ENCODE data around the gene SPIB. TPM values are rescaled to one million over a fixed set of nuclear protein-coding genes. Genes with fewer than 3 reads are reported as not detected.
"Not testable (repeated sequence)": the region's sequence is repeated elsewhere in the genome, so short reads cannot be mapped to it uniquely, and the experiment has no call there.

The SPIB gene
- total RNA-seq, 1 experiment from 2014 or later = not detected

GRCh38 chr19:50383001-50383851, 35.5 kb upstream of the SPIB start:
- DNase-seq (ENCODE audit: low read depth in 1 of 2, low spot score in 2 of 2) = no peak

GRCh38 chr19:50383852-50384684, 34.7 kb upstream of the SPIB start, which contains the start of gene POLD1:
TSS of gene POLD1 (plus strand) at chr19:50384347. CDS start at chr19:50398852, 14,505 bp downstream.
- Histone ChIP-seq H3K36me3 (peaks cover 57% of the 10 kb centered on the region), H3K27ac (peak within 1 kb of the TSS; percentile 65), H3K4me3 (peak within 1 kb of the TSS; percentile 55), H3K9me3 (replicated peaks) (no peaks in the 10 kb centered on the region), H3K27me3 (replicated peaks) (no peaks in the 10 kb centered on the region), H3K4me1 (replicated peaks) (peaks cover 6% of the 10 kb centered on the region; the same call in 1 of the 2 replicates)
- DNase-seq (ENCODE audit: low read depth in 1 of 2, low spot score in 2 of 2) = peak; percentile 98

More at GRCh38 chr19:50383001-50383851, 35.5 kb upstream of the SPIB start:
- H3K4me3 ChIP-seq = peak overlapping the region; percentile 55
- no peaks in the 10 kb centered on the region for H3K27me3 ChIP-seq (replicated peaks)
- no peak overlapping the region for H3K27ac ChIP-seq
- H3K36me3 ChIP-seq = peaks cover 62% of the 10 kb centered on the region
- H3K4me1 ChIP-seq (replicated peaks) = peaks cover 6% of the 10 kb centered on the region; the same call in 1 of the 2 replicates
- no peaks in the 10 kb centered on the region for H3K9me3 ChIP-seq (replicated peaks)

DNA sequence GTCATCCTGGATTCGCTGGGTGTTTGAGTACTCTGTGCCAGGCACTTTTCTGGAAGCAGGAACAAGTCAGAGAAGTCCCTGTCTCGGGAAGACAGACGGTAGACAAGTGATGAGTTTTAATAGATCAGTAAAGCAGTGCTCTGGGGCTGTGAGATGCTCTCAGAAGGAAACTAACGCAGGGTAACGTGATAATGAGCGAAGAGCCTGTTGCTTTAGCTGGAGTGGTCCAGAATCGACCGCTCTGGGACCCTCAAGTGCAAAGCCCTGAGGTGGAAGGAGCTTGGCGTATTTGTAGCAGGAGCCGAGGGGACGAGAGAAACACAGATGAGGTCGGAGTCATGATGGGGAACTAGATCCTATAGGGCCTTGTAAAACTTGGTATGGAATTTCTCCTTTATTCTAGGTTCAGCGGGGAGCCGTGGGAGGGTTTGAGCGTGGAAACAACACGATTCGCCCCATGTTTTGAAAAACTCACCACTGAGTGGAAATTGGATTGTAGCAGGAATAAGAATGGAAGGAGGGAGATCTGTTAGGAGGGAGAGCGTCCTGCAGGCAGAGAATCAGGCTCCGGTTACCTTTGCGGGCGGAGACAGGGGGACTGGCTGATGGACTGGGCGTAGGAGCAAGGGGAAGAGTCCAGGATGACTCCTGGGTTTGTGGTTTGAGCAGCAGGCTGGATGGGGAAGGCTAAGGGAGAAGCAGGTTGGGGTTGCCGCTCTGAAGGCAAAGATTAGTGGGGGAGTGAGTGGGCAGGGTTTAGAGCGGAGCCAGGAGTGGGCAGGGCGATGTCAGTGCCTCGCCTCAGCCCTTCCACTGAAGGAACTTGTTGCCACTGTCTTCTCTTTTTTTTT, 33.8 kb upstream of the SPIB start:
- peak in 1 of 2 experiments; percentile 35 for DNase-seq (ENCODE audit: low read depth in 1 of 2, low spot score in 2 of 2)
- peak overlapping the region; percentile 65 for H3K27ac ChIP-seq
- H3K4me1 ChIP-seq (replicated peaks) = peaks cover 6% of the 10 kb centered on the region; the same call in 1 of the 2 replicates
- H3K27me3 ChIP-seq (replicated peaks) = no peaks in the 10 kb centered on the region
- no peaks in the 10 kb centered on the region for H3K9me3 ChIP-seq (replicated peaks)
- H3K36me3 ChIP-seq = peaks cover 50% of the 10 kb centered on the region
- peak overlapping the region; percentile 55 for H3K4me3 ChIP-seq

DNA sequence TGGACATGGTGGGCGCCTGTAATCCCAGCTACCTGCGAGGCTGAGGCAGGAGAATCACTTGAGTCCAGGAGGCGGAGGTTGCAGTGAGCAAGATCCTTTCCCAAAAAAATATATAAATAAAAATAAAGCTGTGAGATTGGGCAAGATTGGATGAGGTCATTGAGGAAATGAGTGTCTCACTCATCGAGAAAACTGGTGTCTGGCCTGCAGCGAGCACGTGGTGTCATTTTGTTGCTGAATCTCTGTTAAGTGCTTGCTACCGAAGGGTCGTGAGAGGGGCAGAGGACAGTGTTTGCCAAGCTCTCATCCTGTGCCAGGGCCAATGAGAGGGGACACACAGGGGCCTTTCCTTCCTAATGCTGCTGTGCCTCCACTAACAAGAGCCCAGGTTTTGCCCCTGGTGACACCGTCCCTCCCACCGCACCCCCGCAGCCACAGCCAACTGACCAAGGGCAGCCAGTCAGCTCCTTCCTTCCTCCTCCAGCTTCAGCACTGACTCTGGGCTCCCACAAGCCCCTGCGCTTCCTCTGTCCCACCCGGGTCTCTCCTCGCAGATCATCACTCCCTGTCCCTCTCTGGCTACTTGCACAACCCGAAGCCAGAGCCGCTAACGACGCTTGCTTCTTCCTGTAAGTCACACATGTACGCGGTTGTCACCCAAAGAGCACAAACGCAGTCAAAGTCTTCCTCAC, 31.4 kb upstream of the SPIB start:
- H3K27me3 ChIP-seq (replicated peaks) = no peaks in the 10 kb centered on the region
- H3K4me1 ChIP-seq (replicated peaks) = peaks cover 6% of the 10 kb centered on the region; the same call in 1 of the 2 replicates
- peaks cover 31% of the 10 kb centered on the region for H3K36me3 ChIP-seq
- H3K27ac ChIP-seq = no peak overlapping the region
- H3K9me3 ChIP-seq (replicated peaks) = no peaks in the 10 kb centered on the region
- no peak for DNase-seq (ENCODE audit: low read depth in 1 of 2, low spot score in 2 of 2)
- H3K4me3 ChIP-seq = no peak overlapping the region

DNA sequence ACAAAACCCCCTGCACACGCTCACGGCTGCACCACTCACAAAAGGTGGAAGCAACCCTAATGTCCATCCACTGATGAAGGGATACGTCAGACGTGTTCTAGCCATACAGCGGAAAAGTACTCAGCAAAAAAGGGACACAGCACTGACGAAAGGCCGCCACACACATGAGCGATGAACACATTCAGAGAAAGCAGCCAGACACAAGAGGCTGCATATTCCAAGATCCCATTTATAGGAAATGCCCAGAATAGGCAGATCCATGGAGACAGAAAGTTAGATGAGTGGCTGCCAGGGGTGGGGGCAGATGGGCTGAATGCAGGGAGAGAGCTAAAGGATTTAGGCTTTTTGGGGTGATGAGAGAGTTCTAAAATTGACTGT, 30.9 kb upstream of the SPIB start:
- Histone ChIP-seq H3K4me1 (replicated peaks) (peaks cover 6% of the 10 kb centered on the region; the same call in 1 of the 2 replicates), H3K9me3 (replicated peaks) (no peaks in the 10 kb centered on the region), H3K27ac (no peak overlapping the region), H3K36me3 (peaks cover 30% of the 10 kb centered on the region), H3K27me3 (replicated peaks) (no peaks in the 10 kb centered on the region), H3K4me3 (no peak overlapping the region)
- no peak for DNase-seq (ENCODE audit: low read depth in 1 of 2, low spot score in 2 of 2)

DNA sequence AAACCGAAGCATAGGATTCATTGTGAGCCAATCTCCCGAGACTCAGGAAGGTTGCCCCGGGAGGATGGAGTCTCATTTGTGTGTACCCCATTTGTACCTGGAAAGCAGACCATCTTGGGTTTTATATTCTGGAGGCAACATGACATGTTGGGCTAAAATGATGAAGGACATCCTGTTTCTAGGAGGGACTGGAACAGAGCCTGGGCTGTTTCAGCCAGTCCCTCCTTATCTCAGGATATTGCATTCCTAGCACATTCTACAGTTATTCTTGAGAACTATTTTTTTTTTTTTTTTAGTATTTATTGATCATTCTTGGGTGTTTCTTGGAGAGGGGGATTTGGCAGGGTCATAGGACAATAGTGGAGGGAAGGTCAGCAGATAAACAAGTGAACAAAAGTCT, 28.4 kb upstream of the SPIB start:
- not testable (repeated sequence) for H3K4me3 ChIP-seq; H3K9me3 ChIP-seq (replicated peaks); H3K4me1 ChIP-seq (replicated peaks); H3K27ac ChIP-seq; DNase-seq (ENCODE audit: low read depth in 1 of 2, low spot score in 2 of 2); H3K27me3 ChIP-seq (replicated peaks)
- H3K36me3 ChIP-seq = peaks cover 32% of the 10 kb centered on the region

GRCh38 chr19:50390952-50391351, 27.8 kb upstream of the SPIB start:
- H3K9me3 ChIP-seq (replicated peaks); H3K27ac ChIP-seq; H3K4me3 ChIP-seq; DNase-seq (ENCODE audit: low read depth in 1 of 2, low spot score in 2 of 2); H3K4me1 ChIP-seq (replicated peaks); H3K27me3 ChIP-seq (replicated peaks): not testable (repeated sequence)
- H3K36me3 ChIP-seq = peaks cover 32% of the 10 kb centered on the region

DNA sequence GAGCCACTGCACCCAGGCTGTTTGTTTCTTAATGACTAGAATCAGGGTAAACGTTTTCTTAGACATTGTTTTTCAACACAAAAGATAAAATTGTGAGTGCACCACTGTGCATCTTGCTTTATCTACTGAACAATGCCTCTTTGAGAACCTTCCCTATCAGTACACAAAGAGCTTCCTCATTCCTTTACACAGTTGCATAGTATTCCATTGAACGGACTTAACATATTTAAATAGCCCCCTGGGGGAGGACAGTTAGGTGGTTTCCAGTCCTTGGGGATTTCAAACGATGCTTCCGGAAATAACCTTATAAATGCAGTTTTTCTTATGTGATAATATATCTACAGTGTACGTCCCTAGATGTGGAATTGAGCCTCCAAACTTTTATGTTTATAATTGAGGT, 26.0 kb upstream of the SPIB start:
- Histone ChIP-seq H3K27ac (no peak overlapping the region), H3K9me3 (replicated peaks) (no peaks in the 10 kb centered on the region), H3K27me3 (replicated peaks) (no peaks in the 10 kb centered on the region), H3K4me3 (no peak overlapping the region), H3K36me3 (peaks cover 15% of the 10 kb centered on the region), H3K4me1 (replicated peaks) (no peaks in the 10 kb centered on the region)
- no peak for DNase-seq (ENCODE audit: low read depth in 1 of 2, low spot score in 2 of 2)

DNA sequence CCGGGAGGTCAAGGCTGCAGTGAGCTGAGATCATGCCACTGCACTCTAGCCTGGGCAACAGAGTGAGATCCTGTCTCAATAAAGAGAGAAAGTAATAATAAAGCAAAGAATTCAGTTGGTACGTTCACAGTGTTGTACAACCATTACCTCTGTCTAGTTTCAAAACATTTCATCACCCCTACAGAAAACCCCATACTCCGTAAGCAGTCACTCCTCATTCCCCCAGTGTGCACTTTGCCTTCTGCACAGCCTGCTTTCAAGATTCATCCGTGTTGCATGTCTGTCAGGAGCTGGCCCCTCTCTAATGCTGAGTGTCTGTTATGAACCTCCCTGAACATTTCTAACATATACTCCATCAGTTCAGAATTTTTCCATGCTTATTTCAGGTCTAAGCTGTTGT, 25.1 kb upstream of the SPIB start:
- Histone ChIP-seq H3K27ac (no peak overlapping the region), H3K36me3 (peaks cover 7% of the 10 kb centered on the region), H3K4me3 (no peak overlapping the region)

GRCh38 chr19:50394017-50394416, 24.7 kb upstream of the SPIB start:
- Histone ChIP-seq H3K4me1 (replicated peaks) (no peaks in the 10 kb centered on the region), H3K4me3 (no peak overlapping the region), H3K36me3 (peaks cover 8% of the 10 kb centered on the region), H3K27me3 (replicated peaks) (no peaks in the 10 kb centered on the region), H3K9me3 (replicated peaks) (no peaks in the 10 kb centered on the region), H3K27ac (no peak overlapping the region)
- no peak for DNase-seq (ENCODE audit: low read depth in 1 of 2, low spot score in 2 of 2)

More for the DNA sequence above, 25.1 kb upstream of the SPIB start:
- no peaks in the 10 kb centered on the region for H3K4me1 ChIP-seq (replicated peaks)
- no peaks in the 10 kb centered on the region for H3K27me3 ChIP-seq (replicated peaks)
- H3K9me3 ChIP-seq (replicated peaks) = no peaks in the 10 kb centered on the region
- DNase-seq (ENCODE audit: low read depth in 1 of 2, low spot score in 2 of 2) = no peak

DNA sequence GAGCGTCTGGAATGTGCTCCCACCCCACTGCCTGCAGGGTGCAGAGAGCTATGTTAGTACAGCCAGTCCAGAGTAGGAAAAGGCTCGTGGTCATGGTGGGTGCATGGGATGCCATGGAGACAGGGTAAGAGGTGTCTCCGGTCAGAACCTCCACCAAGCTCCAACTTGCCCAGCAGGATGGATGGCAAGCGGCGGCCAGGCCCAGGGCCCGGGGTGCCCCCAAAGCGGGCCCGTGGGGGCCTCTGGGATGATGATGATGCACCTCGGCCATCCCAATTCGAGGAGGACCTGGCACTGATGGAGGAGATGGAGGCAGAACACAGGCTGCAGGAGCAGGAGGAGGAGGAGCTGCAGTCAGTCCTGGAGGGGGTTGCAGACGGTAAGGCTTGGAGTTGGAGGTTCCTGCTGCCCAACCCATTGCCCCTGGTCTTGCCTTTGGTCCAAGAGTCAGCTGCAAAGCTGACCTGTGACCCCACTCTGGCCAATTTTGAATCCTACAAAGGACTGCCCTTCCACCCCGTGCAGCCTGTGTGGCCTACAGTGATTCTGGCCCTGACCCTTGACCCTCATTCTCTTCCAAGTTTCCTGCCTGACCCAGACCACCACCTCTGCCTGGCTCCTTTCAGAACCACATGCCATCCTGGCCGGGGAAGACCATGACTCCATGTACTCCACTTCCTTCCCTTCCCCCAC, 19.9 kb upstream of the SPIB start:
- H3K4me3 ChIP-seq = no peak overlapping the region
- no peaks in the 10 kb centered on the region for H3K9me3 ChIP-seq (replicated peaks)
- H3K4me1 ChIP-seq (replicated peaks) = no peaks in the 10 kb centered on the region
- no peak for DNase-seq (ENCODE audit: low read depth in 1 of 2, low spot score in 2 of 2)
- no peak overlapping the region for H3K27ac ChIP-seq
- H3K36me3 ChIP-seq = peaks cover 31% of the 10 kb centered on the region
- no peaks in the 10 kb centered on the region for H3K27me3 ChIP-seq (replicated peaks)

DNA sequence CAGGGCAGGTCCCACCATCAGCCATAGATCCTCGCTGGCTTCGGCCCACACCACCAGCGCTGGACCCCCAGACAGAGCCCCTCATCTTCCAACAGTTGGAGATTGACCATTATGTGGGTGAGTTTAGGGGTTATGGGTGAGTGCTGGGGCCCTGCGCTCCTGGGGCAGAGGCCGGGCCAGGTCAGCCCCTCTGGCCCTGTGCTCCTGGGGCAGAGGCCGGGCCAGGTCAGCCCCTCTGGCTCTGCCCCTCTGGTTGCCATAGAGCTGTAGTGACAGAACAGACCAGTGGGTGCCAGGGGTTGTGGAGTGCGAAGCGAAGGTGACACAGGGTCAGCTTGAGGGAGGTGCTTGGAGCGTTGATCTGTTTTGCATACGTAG, 19.4 kb upstream of the SPIB start:
- Histone ChIP-seq H3K36me3 (peaks cover 31% of the 10 kb centered on the region), H3K4me3 (no peak overlapping the region), H3K27ac (no peak overlapping the region), H3K27me3 (replicated peaks) (no peaks in the 10 kb centered on the region), H3K9me3 (replicated peaks) (no peaks in the 10 kb centered on the region), H3K4me1 (replicated peaks) (no peaks in the 10 kb centered on the region)
- no peak for DNase-seq (ENCODE audit: low read depth in 1 of 2, low spot score in 2 of 2)

Measured in SJSA1 (cell line).